ENCODE measurements around the gene EFHD1.

The EFHD1 gene, protein sequence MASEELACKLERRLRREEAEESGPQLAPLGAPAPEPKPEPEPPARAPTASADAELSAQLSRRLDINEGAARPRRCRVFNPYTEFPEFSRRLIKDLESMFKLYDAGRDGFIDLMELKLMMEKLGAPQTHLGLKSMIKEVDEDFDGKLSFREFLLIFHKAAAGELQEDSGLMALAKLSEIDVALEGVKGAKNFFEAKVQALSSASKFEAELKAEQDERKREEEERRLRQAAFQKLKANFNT

DNA sequence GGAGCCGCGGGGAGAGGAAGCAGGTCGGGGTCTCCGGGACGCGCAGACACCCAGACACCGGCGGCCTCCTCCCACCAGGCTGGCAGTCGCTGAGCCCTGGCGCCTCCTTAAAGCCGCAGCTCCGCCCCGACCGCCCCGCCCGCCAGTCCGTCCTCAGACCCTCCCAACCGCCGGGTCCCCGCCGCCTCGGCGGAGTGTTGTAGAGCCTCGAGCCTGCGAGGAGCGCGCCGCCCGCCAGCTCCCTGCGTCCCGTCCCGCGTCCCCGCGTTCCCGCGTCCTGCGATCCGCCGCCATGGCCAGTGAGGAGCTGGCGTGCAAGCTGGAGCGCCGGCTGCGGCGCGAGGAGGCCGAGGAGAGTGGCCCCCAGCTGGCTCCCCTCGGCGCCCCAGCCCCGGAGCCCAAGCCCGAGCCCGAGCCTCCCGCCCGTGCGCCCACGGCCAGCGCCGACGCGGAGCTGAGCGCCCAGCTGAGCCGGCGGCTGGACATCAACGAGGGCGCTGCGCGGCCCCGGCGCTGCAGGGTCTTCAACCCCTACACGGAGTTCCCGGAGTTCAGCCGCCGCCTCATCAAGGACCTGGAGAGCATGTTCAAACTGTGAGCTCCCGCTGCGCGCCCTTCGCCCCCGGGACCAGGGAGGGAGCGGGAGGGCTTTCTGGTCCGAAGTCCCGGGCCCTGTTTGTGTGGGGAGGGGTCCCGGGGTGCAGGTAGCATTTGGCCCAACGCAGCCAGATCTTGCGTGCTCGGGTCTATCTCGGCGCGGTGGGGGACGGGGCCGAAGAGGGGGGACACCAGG lies at the start of gene EFHD1:
Gene EFHD1 (plus strand): TSS at position 192 of the 793 bp plus-strand sequence. CDS start 101 bp downstream, at position 293.
- intact Hi-C loops (cut with DNase I): loop anchor here (5.0 to 10.0 kb wide), 2 partner anchors 34 to 61 kb away; partner anchors contain the start of gene GIGYF2
- peak; percentile 70 to 97 (median 80) for DNase-seq

DNA sequence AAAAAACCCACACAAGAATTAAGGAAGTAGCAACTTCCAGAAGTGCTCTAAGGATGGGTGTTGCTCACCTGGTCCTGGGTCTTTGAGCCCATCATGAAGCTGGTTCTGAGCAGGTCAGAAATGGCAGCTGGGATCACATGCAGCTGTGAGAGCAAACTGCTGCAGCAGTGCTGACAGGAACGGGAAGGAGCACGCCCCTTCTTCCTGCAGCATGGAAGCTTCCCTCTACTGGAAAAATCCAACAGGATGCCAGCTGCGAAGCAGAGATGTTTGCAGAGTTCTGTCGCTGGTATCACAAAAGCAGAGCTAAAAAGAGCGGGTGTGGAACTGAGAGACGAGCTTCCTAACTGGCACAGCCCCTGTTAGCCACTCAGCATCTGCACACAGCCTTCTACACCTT lies 49.2 kb upstream of the EFHD1 start:
- DNase-seq: peak in 2 of 10 donors; percentile 28 to 86
- intact Hi-C loops (cut with DNase I): no loop called here

DNA sequence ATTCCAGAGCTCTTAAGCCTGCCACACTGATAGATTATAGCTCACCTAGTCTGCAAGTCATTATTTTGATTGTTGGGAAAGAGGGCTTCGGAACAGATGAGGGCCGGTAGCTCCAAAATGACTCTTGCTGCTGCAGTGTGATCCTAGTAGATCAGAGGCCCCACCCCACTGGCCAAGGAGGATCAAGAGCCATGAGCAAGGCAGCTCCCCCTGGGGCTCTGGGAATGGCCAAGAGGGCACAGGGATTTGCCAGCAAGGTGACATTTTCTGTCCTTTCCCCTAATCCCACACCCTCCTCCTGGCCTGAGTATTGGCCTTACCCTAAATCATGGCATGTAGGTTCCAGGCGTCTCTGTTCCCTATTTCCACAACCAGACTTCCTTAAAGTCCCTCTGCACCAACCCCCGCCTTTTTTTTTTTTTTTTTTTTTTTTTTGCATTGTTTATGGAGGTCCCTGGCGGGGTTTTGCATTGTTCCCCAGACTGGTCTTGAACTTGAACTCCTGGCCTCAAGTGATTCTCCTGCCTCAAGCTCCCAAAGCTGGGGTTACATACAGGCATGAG lies 46.4 kb upstream of the EFHD1 start:
- intact Hi-C loops (cut with DNase I): no loop called here
- no peak for DNase-seq

DNA sequence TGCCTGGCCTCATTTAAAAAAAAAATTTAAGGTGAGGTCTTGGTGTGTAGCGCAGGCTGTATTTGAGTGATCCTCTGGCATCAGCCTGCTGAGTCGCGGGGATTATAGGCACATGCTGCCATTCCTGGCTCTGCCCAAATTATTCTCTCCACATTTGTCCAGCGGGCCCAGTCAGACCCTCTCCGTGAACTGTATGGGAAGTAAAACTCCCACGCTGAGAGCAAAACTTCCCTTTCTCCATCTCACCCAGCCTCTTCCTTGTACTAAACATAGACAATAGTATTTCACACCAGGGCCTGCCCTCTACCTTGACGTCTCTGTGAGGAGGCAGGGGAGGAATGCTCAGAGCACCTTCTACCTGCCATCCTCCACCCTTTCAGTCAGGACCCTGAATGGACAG lies 45.9 kb upstream of the EFHD1 start:
- intact Hi-C loops (cut with DNase I): no loop called here
- DNase-seq: no peak

DNA sequence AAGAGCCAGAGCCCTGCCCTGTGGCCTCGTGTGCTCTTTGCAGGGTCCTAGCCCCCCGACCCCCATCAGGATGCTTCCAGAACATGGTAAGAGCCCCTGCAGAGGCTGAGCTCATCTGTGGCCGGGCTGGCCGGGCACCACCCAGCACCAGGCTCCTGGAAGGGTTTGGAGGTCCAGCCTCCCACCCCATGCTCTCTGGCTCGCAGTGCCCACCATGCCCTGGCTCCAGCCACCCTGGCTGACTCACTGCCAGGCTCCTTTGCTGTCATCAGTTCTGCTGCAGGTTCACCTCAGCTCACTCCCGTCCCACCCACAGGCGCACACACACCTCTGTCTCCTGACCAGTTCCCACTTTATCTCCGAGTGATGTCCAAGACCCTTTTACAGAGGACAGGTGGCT lies 45.4 kb upstream of the EFHD1 start:
- DNase-seq: no peak
- intact Hi-C loops (cut with DNase I): no loop called here

DNA sequence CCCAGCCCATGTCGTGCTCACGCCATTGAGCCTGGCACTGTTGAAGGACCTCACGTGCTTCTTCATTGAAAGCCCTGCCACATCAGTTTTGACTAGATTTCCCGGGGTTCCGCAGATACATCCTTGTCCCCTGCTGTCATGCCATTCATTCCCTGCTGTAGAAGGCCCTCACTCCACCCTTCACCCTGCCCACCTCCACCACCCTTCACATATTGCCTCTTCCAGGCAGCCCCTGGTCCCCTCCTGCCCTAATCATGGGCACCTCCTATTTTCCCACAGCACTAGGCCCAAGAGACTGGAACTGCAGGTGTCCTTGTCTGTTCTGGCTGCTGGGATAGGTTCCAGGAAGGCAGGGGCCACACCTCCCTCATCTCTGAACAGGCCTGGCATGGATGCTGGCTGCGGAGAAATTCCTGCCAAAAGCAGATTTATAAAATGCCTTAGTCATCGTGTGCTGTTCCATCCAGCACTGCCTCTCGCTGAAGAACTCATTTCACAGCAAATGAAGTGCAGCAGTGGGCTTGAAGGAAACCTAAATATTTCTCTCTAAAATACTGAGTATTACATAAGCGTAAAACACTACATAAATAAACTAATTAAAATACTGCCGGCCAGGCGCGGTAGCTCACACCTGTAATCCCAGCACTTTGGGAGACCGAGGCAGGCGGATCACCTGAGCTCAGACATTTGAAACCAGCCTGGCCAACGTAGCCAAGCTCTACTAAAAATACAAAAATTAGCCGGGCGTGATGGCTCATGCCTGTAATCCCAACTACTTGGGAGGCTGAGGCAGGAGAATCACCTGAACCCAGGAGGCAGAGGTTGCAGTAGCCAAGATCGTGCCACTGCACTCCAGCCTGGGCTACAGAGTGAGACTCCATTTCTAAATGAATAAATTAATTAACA lies 44.5 kb upstream of the EFHD1 start:
- DNase-seq: peak in 9 of 10 donors; percentile 26 to 95 (median 72)

DNA sequence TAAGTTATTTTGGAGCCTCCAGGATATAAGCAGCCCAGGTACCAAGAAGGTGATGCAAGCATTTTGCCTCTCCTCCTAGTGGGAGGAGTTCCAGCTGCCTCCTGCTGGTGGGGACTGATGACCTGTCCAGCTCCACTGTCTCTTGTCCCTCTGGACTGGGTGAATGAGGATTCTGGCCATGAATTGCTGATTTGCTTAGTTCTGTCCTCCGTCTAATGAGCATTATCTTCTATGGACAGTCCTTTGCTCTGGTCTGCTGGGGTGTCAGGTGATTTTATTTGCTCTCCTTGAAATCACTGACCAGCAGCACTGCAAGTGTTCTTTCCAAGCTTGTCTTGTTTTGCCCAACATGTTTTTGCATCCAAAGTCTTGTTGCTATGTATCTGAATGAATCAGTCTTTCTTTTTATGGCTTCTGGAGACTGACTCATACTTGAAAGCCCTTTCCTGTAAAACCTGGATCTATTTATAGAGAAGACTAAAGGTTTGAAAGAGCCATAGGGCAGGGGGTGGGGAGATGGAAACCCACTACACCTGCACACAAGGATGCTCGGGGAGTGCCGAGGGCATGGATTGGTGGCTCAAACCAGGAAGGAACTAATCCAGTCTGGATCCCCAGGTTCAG lies 40.5 kb upstream of the EFHD1 start:
- intact Hi-C loops (cut with DNase I): no loop called here
- DNase-seq: no peak

More for the DNA sequence above, 44.5 kb upstream of the EFHD1 start:
- intact Hi-C loops (cut with DNase I): no loop called here

DNA sequence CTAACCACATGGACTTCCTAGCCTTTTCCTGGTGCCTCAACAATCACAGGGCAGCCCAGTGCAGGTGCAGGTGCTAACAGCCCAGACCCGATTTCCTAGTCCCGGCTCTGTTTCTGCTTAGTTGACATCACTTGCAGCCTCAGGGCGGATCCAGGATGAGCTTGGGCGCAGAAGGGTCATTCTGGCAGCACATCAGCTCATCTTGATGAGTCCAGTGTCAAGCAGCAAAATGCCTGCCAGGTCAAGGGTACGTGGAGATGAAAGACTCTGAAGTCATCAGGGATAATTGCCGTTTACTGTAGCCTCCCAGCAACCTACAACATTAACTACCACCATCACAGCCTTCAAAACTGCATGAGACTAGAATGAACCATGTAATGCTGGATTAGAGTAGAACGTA lies 39.4 kb upstream of the EFHD1 start:
- intact Hi-C loops (cut with DNase I): no loop called here
- DNase-seq: no peak

DNA sequence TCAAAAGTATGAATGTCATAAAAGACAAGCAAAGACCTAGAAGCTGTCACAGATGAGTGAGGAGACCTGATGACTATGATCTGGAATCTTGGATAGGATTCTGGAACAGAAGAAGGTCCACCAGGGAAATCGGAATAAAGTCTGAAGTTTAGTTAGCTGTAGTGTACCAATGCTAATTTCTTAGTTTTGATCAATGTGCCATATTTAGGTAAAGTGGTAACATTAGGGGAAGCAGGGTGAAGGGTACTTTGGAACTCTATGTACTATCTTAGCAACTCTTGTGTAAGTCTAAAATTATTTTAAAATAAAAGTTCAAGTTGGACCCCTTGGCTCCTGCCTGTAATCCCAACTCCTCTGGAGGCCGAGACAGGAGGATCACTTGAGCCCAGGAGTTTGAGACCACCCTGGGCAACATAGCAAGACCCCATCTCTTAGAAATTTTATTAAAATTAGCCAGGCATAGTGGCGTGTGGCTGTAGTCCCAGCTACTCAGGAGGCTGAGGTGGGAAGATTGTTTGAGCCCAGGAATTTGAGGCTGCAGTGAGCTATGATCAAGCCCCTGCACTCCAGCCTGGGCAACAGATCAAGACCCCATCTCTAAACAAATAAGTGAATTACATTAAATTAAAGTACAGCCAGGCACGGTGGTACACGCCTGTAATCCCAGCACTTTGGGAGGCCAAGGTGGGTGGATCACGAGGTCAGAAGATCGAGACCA lies 35.9 kb upstream of the EFHD1 start:
- no peak for DNase-seq
- intact Hi-C loops (cut with DNase I): no loop called here

DNA sequence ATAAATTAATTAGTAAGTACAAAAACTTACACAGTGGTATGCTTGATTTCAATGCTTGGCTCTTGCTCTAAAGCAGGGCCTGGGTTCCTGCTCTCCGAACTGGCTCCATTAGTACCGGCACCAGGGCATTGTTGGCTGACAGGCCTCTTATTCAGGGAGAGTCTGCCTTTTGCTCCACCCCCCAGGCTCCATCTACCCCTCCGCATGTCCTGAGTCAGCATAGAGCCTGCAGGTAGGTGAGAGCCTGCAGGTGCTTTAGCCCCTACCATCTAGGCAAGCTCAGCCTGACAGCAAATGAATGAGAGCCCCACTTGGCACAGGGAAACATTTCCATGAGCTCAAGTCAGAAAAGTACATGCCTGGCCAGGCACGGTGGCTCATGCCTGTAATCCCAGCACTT lies 35.1 kb upstream of the EFHD1 start:
- DNase-seq: no peak
- intact Hi-C loops (cut with DNase I): no loop called here

DNA sequence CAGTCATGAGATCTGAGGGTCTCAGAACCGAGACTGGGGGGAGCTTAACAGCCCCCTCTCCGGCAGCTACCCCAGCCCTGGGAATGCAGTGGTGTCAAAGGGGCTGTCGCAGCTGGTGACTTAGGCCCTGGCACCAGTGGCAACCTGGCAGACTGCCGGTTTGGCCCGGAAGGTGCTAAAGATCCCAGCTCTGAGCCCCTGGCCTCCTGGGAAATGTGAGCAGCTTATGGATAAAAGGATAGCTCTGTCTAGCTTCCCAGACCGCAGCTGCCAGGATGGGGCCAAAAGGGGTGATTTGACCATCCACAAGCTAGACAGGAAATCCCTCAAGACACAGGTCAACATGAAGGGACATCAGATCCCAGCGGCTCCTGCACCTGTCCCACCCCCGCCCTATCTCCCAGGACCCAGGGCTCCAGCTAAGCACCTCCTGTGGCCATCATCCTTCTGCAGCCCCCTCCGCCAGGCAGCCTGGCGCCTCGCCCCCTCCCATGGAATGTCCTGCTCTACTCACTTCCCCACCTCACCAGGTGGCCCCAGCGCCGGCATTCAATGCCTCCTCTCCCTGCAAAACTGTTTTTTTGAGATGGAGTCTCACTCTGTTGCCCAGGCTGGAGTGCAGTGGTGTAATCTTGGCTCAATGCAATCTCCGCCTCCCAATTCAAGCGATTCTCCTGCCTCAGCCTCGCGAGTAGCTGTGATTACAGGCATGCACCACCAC lies 33.2 kb upstream of the EFHD1 start:
- intact Hi-C loops (cut with DNase I): loop anchor here (10.0 kb wide), 3 partner anchors 95 to 455 kb away; partner anchors contain the start of gene GIGYF2

DNA sequence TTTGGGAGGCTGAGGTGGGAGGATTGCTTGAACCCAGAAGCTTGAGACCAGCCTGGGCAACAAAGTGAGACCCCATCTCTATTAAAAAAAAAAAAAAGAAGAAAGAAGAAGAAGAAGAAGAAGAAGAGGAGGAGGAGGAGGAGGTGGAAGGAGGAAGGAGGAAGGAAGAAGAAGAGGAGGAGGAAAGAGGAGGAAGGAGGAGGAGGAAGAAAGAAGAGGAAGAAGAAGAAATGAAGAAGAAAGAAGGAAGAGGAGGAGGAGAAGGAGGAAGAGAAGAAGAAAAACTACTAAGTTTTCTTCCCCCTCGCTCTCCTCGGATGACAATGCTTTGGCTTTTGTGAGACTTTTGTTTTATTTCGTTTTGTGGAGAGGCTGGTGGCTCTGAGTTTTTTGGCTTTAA lies 30.1 kb upstream of the EFHD1 start:
- no peak for DNase-seq
- intact Hi-C loops (cut with DNase I): loop anchor here (10.0 kb wide), 3 partner anchors 92 to 452 kb away; partner anchors contain the start of gene GIGYF2

More for the DNA sequence above, 33.2 kb upstream of the EFHD1 start:
- peak in 2 of 10 donors; percentile 40 to 62 for DNase-seq

DNA sequence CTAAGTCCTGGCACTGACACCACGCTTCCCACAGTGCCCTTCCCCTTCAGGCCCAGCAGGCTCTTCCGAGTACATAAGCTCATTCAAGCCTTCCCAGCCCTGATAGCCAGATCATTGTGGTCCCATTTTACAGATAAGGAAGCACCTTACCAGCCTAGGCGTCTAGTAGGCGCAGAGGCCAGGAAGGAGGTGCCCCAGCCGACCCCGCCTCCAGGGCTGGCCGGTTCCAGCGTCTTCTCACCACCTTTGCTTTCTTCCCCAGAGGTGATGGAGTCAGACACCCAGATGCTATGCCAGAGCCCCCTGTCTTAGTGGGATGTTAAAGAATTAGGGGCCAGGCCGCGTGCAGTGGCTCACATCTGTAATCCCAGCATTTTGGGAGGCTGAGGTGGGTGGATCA lies 28.9 kb upstream of the EFHD1 start:
- intact Hi-C loops (cut with DNase I): loop anchor here (10.0 kb wide), 3 partner anchors 90 to 450 kb away; partner anchors contain the start of gene GIGYF2

DNA sequence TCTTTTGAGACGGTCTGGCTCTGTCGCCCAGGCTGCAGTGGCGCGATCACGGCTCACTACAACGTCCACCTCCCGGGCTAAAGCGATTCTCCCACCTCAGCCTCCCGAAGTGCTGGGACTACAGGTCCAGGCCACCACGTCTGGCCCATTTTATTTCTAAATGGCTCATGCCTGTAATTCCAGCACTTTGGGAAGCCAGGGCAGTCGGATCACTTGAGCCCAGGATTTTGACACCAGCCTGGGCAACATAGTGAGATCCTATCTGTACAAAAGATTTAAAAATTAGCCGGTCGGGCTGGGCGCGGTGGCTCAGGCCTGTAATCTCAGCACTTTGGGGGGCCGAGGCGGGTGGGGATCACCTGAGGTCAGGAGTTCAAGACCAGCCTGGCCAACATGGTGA lies 26.4 kb upstream of the EFHD1 start:
- intact Hi-C loops (cut with DNase I): loop anchor here (10.0 kb wide), 3 partner anchors 88 to 448 kb away; partner anchors contain the start of gene GIGYF2
- DNase-seq: peak in 3 of 10 donors; percentile 54 to 68 (median 63)

More for the DNA sequence above, 28.9 kb upstream of the EFHD1 start:
- DNase-seq: peak in 2 of 10 donors; percentile 11 to 24

DNA sequence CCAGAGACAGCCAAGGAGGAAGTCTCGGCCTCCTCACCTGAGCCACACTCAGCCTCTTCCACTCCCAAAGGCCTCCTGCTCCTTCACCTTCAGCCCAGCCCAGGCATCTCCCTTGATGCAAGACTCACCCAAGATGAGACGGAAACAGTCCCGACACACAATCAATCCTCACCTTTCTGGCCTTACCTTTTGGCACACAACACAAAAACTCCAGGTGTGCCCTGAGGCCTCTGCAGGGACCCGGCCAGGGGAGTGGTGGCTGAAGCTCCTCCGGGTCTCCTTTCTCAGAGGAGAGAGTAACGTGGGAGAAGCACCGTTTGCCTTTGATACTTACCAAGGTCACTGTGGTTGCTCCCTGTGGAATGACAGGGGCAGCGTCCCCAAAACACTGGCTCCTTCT lies 23.8 kb upstream of the EFHD1 start:
- DNase-seq: peak in 3 of 10 donors; percentile 24 to 74 (median 49)
- intact Hi-C loops (cut with DNase I): loop anchor here (10.0 kb wide), 3 partner anchors 85 to 445 kb away; partner anchors contain the start of gene GIGYF2

DNA sequence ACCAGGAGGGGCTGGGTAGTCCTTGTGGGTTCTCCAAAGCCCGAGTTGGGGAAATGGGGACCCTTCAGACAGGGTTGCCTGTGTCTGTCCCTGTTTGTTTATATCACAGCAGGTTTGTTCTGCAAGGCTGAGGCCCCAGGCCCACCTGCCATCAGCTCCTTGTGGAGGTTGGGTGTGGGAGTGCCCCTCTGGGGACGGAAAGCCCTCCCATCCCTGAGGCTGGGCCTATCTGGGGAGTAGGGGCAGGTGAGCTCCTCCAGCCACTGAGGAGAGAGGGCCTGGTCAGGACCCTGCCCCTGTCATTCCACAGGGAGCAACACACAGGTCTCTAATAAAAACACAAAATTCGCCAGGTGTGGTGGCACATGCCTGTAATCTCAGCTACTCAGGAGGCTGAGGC lies 23.3 kb upstream of the EFHD1 start:
- intact Hi-C loops (cut with DNase I): no loop called here
- peak in 3 of 10 donors; percentile 43 to 58 (median 55) for DNase-seq

DNA sequence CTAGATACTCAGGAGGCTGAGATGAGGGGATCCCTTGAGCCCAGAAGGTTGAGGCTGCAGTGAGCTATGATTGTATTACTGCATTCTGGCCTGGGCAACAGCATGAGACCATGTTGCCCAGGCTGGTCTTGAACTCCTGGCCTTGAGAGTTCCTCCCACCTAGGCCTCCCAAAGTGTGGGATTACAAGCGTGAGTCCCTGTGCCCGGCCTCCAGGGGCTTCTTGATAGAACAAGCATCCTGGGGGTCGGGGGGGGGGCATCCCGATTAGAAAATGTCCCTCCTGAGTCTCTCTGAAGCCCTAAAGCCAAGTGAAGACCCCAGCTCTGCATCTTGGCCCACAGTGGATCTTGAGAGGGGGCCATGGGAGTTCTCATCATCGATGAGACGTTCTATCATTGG lies 22.3 kb upstream of the EFHD1 start:
- DNase-seq: peak in 2 of 10 donors; percentile 13 to 14
- intact Hi-C loops (cut with DNase I): no loop called here

All from posterior cingulate gyrus (tissue), 11 donors.